ENCODE results near the gene MID1. TPM values are rescaled to one million over a fixed set of nuclear protein-coding genes. Genes with fewer than 3 reads are reported as not detected.

Gene MID1
- 24.8 to 43.0 TPM (median 39.0 TPM) in 5 replicates for total RNA-seq (2022; extraction: Qiagen RNA extraction; ENCODE audit: low read depth)

DNA sequence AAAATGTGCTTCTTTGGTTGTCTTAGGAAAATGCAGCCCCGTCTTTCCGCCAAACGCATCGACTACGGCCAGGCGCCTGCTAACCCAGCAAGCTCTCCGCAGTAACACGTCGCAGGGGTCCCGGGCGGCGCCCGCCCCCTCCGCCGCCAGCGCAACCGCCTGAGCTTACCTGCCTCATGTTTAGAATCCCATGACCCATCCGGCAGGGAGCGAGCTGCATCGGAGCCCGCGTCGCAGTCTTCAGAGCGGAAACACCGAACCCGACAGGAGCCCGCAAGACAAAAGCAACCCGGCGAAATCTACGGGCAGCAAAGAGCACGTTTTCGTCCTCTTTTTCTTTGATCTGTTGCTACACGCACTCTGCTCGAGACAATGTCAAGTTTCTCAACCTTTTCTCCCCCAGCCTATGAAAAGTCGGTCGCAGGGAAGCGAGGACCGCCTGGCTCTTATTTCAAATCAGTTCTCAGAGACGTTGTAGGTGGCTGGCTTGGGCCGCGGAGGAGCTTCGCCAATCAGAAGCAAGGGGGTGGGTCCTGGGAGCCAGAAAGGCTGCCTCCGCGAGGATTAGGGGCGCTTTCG, at the start of gene MID1:
MID1 (minus strand) TSS at position 465 of the 579 bp plus-strand sequence. CDS start 53,038 bp downstream, outside the sequence.

